Endothelial cell of umbilical vein (primary cell): ENCODE results near the gene OR6Q1. TPM values are rescaled to one million over a fixed set of nuclear protein-coding genes. Genes with fewer than 3 reads are reported as not detected.

Experiments
- BruUV-seq: library from RNA; stranded (reverse); fragments of 400-500 nt; replicated peaks from 2 replicates; lab custom pipeline; 2021; lab: Mats Ljungman, UMichigan
- CTCF ChIA-PET: fragments of 300-600, 350-600 bp; sonication (Branson Sonifier 250); formaldehyde crosslinking; loops from one replicate; lab custom pipeline; 2021; ENCODE audit warnings: antibody characterized with exemption, inconsistent platforms; lab: Charles Lee
- POLR2A ChIA-PET: fragments of 300-600, 350-600 bp; sonication (Branson Sonifier 250); formaldehyde crosslinking; loops from one replicate; lab custom pipeline; 2021; ENCODE audit warnings: antibody characterized with exemption, inconsistent platforms; lab: Charles Lee
- DNase-seq: peaks from one replicate; pipeline ENCODE4 v3.0.0-alpha.2; 2011; ENCODE audit warnings: low read depth, low spot score
- FAIRE-seq: peaks from 2 replicates; lab custom pipeline; 2011; peaks lifted over from hg19 to GRCh38; lab: Jason Lieb, UNC
- H2AFZ ChIP-seq: 2 replicates; pipeline ENCODE4 v1.6.0; 2012; ENCODE audit warnings: low read depth, low read length, control low read depth, inconsistent platforms
- H3K27ac ChIP-seq: 2 replicates; pipeline ENCODE4 v1.5.1; 2011; ENCODE audit warnings: low read depth, mild to moderate bottlenecking, control low read depth, low read length, moderate library complexity; ENCODE audit not compliant: insufficient read depth
- H3K27me3 ChIP-seq, 2 experiments: 2 replicates each; pipeline versions ENCODE4 v1.6.0 to v1.6.1; 2011; ENCODE audit warnings: low read length in 2 of 2, mixed read lengths in 1 of 2; ENCODE audit not compliant: control insufficient read depth in 2 of 2, insufficient read depth in 2 of 2
- H3K36me3 ChIP-seq, 2 experiments: 2 replicates in 1 of 2; 3 replicates in 1 of 2; pipeline ENCODE4 v1.5.1; 2011; ENCODE audit warnings: low read length in 2 of 2, mild to moderate bottlenecking in 1 of 2, moderate library complexity in 1 of 2; ENCODE audit not compliant: control insufficient read depth in 2 of 2, insufficient read depth in 2 of 2; ENCODE audit errors: extremely low read depth in 1 of 2
- H3K4me1 ChIP-seq: 3 replicates; pipeline ENCODE4 v1.5.1; 2011; ENCODE audit warnings: mild to moderate bottlenecking, low read length; ENCODE audit not compliant: control insufficient read depth, insufficient read depth; ENCODE audit errors: extremely low read depth
- H3K4me2 ChIP-seq: 2 replicates; pipeline ENCODE4 v1.6.1; 2011; ENCODE audit warnings: low read length, control low read depth, mixed read lengths; ENCODE audit not compliant: insufficient read depth
- H3K4me3 ChIP-seq, 3 experiments: fragments of 200-600 bp in 1 of 3; sonication (generic), shearing (Covaris generic) in 1 of 3; replicated peaks in 1 of 3; 2 replicates each; pipeline ENCODE4 v1.5.1; 2011 to 2016; ENCODE audit warnings: control low read depth in 3 of 3, low read length in 3 of 3, mild to moderate bottlenecking in 2 of 3, inconsistent platforms in 1 of 3, low read depth in 1 of 3, moderate library complexity in 1 of 3; ENCODE audit not compliant: insufficient read depth in 1 of 3
- H3K79me2 ChIP-seq: 2 replicates; pipeline ENCODE4 v1.6.0; 2012; ENCODE audit warnings: low read length, inconsistent platforms; ENCODE audit not compliant: control insufficient read depth, insufficient read depth
- H3K9ac ChIP-seq: replicated peaks from 2 replicates; pipeline ENCODE3; 2011; ENCODE audit warnings: low read length, control low read depth; ENCODE audit not compliant: insufficient read depth; ENCODE audit errors: extremely low read depth
- H3K9me1 ChIP-seq: replicated peaks from 3 replicates; pipeline ENCODE4 v1.6.0; 2011; ENCODE audit warnings: mild to moderate bottlenecking, low read length; ENCODE audit not compliant: control insufficient read depth, insufficient read depth; ENCODE audit errors: extremely low read depth
- H3K9me3 ChIP-seq: replicated peaks from 2 replicates; pipeline ENCODE4 v1.5.1; 2012; ENCODE audit warnings: low read length, inconsistent platforms; ENCODE audit not compliant: control insufficient read depth, insufficient read depth
- H4K20me1 ChIP-seq: replicated peaks from 2 replicates; pipeline ENCODE3; 2011; ENCODE audit warnings: mild to moderate bottlenecking, low read length; ENCODE audit not compliant: control insufficient read depth, insufficient read depth; ENCODE audit errors: extremely low read depth
- FOS ChIP-seq: IDR thresholded peaks from 2 replicates; pipeline ENCODE4 v1.6.1; 2011; ENCODE audit warnings: mild to moderate bottlenecking, low read length, moderate library complexity, borderline replicate concordance; ENCODE audit not compliant: insufficient read depth
- GATA2 ChIP-seq: IDR thresholded peaks from 2 replicates; pipeline ENCODE4 v1.7.0; 2011; ENCODE audit warnings: low read depth, mild to moderate bottlenecking, moderate library complexity, mixed read lengths, low read length; ENCODE audit not compliant: insufficient read length, insufficient read depth
- MAX ChIP-seq: IDR thresholded peaks from 2 replicates; pipeline ENCODE4 v1.6.1; 2011; ENCODE audit not compliant: insufficient read depth, insufficient read length
- MYC ChIP-seq: IDR thresholded peaks from one replicate; pipeline ENCODE4 v1.6.1; 2011; ENCODE audit warnings: mild to moderate bottlenecking, low read depth, low read length
- POLR2A ChIP-seq: IDR thresholded peaks from 2 replicates; pipeline ENCODE4 v1.6.1; 2012; ENCODE audit warnings: low read depth, mild to moderate bottlenecking, control low read depth, low read length
- POLR2AphosphoS5 ChIP-seq: IDR thresholded peaks from 2 replicates; pipeline ENCODE4 v1.6.1; 2012; ENCODE audit warnings: low read depth, mild to moderate bottlenecking, control low read depth, low read length, moderate library complexity; ENCODE audit not compliant: insufficient read depth
- dilution Hi-C: fragments of 300-500 bp; cut with MboI; formaldehyde crosslinking; loops from one replicate; pipeline ENCODE4 v1.15.0; 2019; ENCODE audit warnings: low sequenced_read_pairs; ENCODE audit not compliant: extremely low pct_ligation_motif_present
- intact Hi-C: fragments of 100-400 bp; cut with micrococcal nuclease; formaldehyde crosslinking; loops from one replicate; pipeline ENCODE4 v1.10.0; 2022
- polyA plus RNA-seq, 4 experiments: library from polyadenylated mRNA; depleted of rRNA in 3 of 4; stranded (reverse) in 3 of 4; unstranded in 1 of 4; fragments of >200 nt; gene quantifications; 2 replicates each; pipeline versions ENCODE4 v1.2.1 to v1.2.3, GENCODE V29; 2011 to 2012; ENCODE audit warnings: missing spikeins in 1 of 4
- total RNA-seq: library from RNA; stranded (reverse); gene quantifications from 2 replicates; pipeline ENCODE4 v1.2.3, GENCODE V29; 2021

Gene OR6Q1
- total and polyA plus RNA-seq, 2 donors (not counting 3 experiments of a cell fraction or from before 2014, with no cell fraction given) = not detected

- dilution Hi-C loops = no loop called here
- ChIA-PET POLR2A (no interaction called here), CTCF (interaction anchor here (1.0 to 1.3 kb wide), 3 partner anchors 20 to 500 kb away, joined by 3 to 4 read pairs (median 3); no protein-coding TSS in a partner anchor)
- no TSS peak for BruUV-seq
- H3K4me3 ChIP-seq = no peak overlapping the region
- H3K9me1 ChIP-seq = no peaks in the 10 kb centered on the region
- peak overlapping the region; percentile 20 for H3K4me2 ChIP-seq
- no peaks in the 10 kb centered on the region for H3K79me2 ChIP-seq
- peak overlapping the region; percentile 32 for H3K27ac ChIP-seq
- FAIRE-seq (peak; percentile 100), DNase-seq (peak; percentile 91)
- no peaks in the 10 kb centered on the region for H3K36me3 ChIP-seq
- H3K4me1 ChIP-seq = peaks cover 13% of the 10 kb centered on the region
- H3K9ac ChIP-seq = no peak overlapping the region
- no peaks in the 10 kb centered on the region for H3K9me3 ChIP-seq
- H4K20me1 ChIP-seq = no peaks in the 10 kb centered on the region
- H2AFZ ChIP-seq = no peak overlapping the region
- TF ChIP-seq POLR2AphosphoS5 = peak; percentile 88
- peak; percentile 69 for TF ChIP-seq FOS
- no peak for TF ChIP-seq POLR2A
- peak; percentile 73 for TF ChIP-seq GATA2
- no peak for TF ChIP-seq MYC
- TF ChIP-seq MAX = no peak
- intact Hi-C loops = loop anchor here (1.0 kb wide), 2 partner anchors 21 to 35 kb away; no protein-coding TSS in a partner anchor
- H3K27me3 ChIP-seq = no peaks in the 10 kb centered on the region
Observed at GRCh38 chr11:58024601-58025091, 6.1 kb upstream of the OR6Q1 start.

GRCh38 chr11:58027341-58027740 lies 3.4 kb upstream of the OR6Q1 start:
- no peaks in the 10 kb centered on the region for H3K36me3 ChIP-seq
- peaks cover 13% of the 10 kb centered on the region for H3K4me1 ChIP-seq
- no peaks in the 10 kb centered on the region for H3K9me1 ChIP-seq
- ChIA-PET CTCF (interaction anchor here (1.4 kb wide), 1 partner anchor 11 kb away, joined by 4 read pairs; no protein-coding TSS in a partner anchor), POLR2A (no interaction called here)
- H4K20me1 ChIP-seq = no peaks in the 10 kb centered on the region
- dilution Hi-C loops = no loop called here
- TF ChIP-seq GATA2 = peak; percentile 55
- TF ChIP-seq MYC = no peak
- intact Hi-C loops = no loop called here
- no peak overlapping the region for H3K27ac ChIP-seq
- H3K9ac ChIP-seq = no peak overlapping the region
- H2AFZ ChIP-seq = no peak overlapping the region
- H3K79me2 ChIP-seq = no peaks in the 10 kb centered on the region
- peaks cover 0 to 5% of the 10 kb centered on the region in 2 experiments for H3K27me3 ChIP-seq
- FAIRE-seq (no peak), DNase-seq (no peak)
- no peak overlapping the region for H3K4me2 ChIP-seq
- BruUV-seq = no TSS peak
- H3K4me3 ChIP-seq = no peak overlapping the region
- H3K9me3 ChIP-seq = no peaks in the 10 kb centered on the region
